GM12891 (cell line): ENCODE data around the gene ABCB6.

Experiments
- POLR2A ChIP-seq: IDR thresholded peaks from 2 replicates; pipeline ENCODE4 v1.6.1; 2011; ENCODE audit warnings: low read depth, low read length, control low read depth
- POLR2AphosphoS5 ChIP-seq: IDR thresholded peaks from 2 replicates; pipeline ENCODE4 v1.6.1; 2011; ENCODE audit warnings: low read depth, low read length, control low read depth
- SPI1 ChIP-seq: IDR thresholded peaks from 2 replicates; pipeline ENCODE4 v1.6.1; 2011; ENCODE audit warnings: low read depth, low read length, control low read depth

DNA sequence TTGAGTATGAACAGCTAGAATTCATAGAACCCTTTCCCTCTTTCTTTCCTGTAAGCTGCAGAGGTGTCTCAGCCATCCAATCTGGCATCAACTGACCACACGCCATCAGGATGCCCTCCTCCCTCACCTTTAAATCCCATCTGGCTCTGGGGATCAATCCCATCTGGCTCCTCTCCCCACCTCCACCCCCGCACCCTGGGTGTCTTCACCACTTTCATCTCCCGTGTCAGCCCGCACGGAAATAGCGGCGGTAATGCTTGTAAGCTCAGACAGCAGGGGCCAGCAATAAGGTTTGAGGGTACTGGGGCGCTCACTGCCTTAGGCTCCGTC lies 33.8 kb upstream of the ABCB6 start:
- no peak for TF ChIP-seq POLR2A
- TF ChIP-seq POLR2AphosphoS5, result no peak
- no peak for TF ChIP-seq SPI1
